ENCODE data around the gene KCNF1.

Gene KCNF1

GRCh38 chr2:10921525-10921924, 9.8 kb downstream of the KCNF1 start:
- no peak for DNase-seq

GRCh38 chr2:10922307-10923007, 10.7 kb downstream of the KCNF1 start:
- DNase-seq = no peak

GRCh38 chr2:10923008-10923375, 11.3 kb downstream of the KCNF1 start:
- no peak for DNase-seq

- DNase-seq = no peak
These were observed 12.2 kb downstream of the KCNF1 start for GRCh38 chr2:10923965-10924364.

- DNase-seq = no peak
These were observed 12.7 kb downstream of the KCNF1 start for GRCh38 chr2:10924441-10924840.

- no peak for DNase-seq
These were observed 13.1 kb downstream of the KCNF1 start for GRCh38 chr2:10924859-10925258.

GRCh38 chr2:10926191-10926820, 14.6 kb downstream of the KCNF1 start:
- no peak for DNase-seq

- DNase-seq = no peak
These were observed 19.2 kb downstream of the KCNF1 start for GRCh38 chr2:10930721-10931516.

- no peak for DNase-seq
These were observed 20.0 kb downstream of the KCNF1 start for GRCh38 chr2:10931710-10932255.

GRCh38 chr2:10932345-10933151, 20.8 kb downstream of the KCNF1 start:
- no peak for DNase-seq

- DNase-seq = no peak
These were observed 22.0 kb downstream of the KCNF1 start for GRCh38 chr2:10933700-10934225.

GRCh38 chr2:10934308-10934978, 22.7 kb downstream of the KCNF1 start:
- DNase-seq = no peak

- DNase-seq = no peak
These were observed 23.2 kb downstream of the KCNF1 start for GRCh38 chr2:10934979-10935350.

- no peak for DNase-seq
These were observed 23.7 kb downstream of the KCNF1 start for GRCh38 chr2:10935366-10935918.

- DNase-seq = no peak
These were observed 24.5 kb downstream of the KCNF1 start for GRCh38 chr2:10935953-10936942.

GRCh38 chr2:10939058-10939457, 27.3 kb downstream of the KCNF1 start:
- DNase-seq = no peak

- DNase-seq = no peak
These were observed 28.9 kb downstream of the KCNF1 start for GRCh38 chr2:10940596-10940995.

GRCh38 chr2:10941383-10941782, 29.6 kb downstream of the KCNF1 start:
- no peak for DNase-seq

- DNase-seq = no peak
These were observed 33.1 kb downstream of the KCNF1 start for GRCh38 chr2:10944799-10945198.

GRCh38 chr2:10946394-10946793, 34.7 kb downstream of the KCNF1 start:
- no peak for DNase-seq

All from NCI-H1105 (cell line).